Endodermal cell (in vitro differentiated cells): ENCODE results near the gene GNB3. TPM values are rescaled to one million over a fixed set of nuclear protein-coding genes. Genes with fewer than 3 reads are reported as not detected.
A peak's percentile ranks its signal among the peaks of the same experiment; 100 is the strongest.

Source experiments
- DNase-seq: peaks from one replicate; pipeline ENCODE4 v3.0.0-alpha.2; 2017
- H3K27ac ChIP-seq: 2 replicates; pipeline ENCODE4 v1.5.1; 2013; ENCODE audit warnings: mild to moderate bottlenecking, low read depth, low read length, moderate library complexity
- H3K27me3 ChIP-seq: 2 replicates; pipeline ENCODE4 v1.6.1; 2013; ENCODE audit warnings: mild to moderate bottlenecking, low read length, moderate library complexity; ENCODE audit not compliant: insufficient read depth, control insufficient read depth, poor library complexity, severe bottlenecking
- H3K36me3 ChIP-seq: 2 replicates; pipeline ENCODE4 v1.7.0; 2013; ENCODE audit warnings: mild to moderate bottlenecking, low read length, moderate library complexity; ENCODE audit not compliant: control insufficient read depth, insufficient read depth
- H3K4me1 ChIP-seq: one replicate; pipeline ENCODE4 v1.7.0; 2013; ENCODE audit warnings: low read length; ENCODE audit not compliant: control insufficient read depth, insufficient read depth
- H3K4me3 ChIP-seq: 2 replicates; pipeline ENCODE4 v1.5.1; 2013; ENCODE audit warnings: mild to moderate bottlenecking, low read length, moderate library complexity
- H3K9ac ChIP-seq: 2 replicates; pipeline ENCODE4 v1.6.1; 2013; ENCODE audit warnings: mild to moderate bottlenecking, low read length, moderate library complexity; ENCODE audit not compliant: poor library complexity, severe bottlenecking; ENCODE audit errors: extremely low read depth
- H3K9me3 ChIP-seq: 2 replicates; pipeline ENCODE4 v1.6.1; 2013; ENCODE audit warnings: mild to moderate bottlenecking, low read length, moderate library complexity; ENCODE audit not compliant: control insufficient read depth
- H3K27ac Mint-ChIP-seq: 2 replicates; pipeline ENCODE4 v1.8.0; 2020; ENCODE audit warnings: mixed read lengths
- H3K27me3 Mint-ChIP-seq: 2 replicates; pipeline ENCODE4 v1.8.0; 2021; ENCODE audit warnings: mild to moderate bottlenecking, mixed read lengths; ENCODE audit not compliant: insufficient read depth
- H3K36me3 Mint-ChIP-seq: 2 replicates; pipeline ENCODE4 v1.8.0; 2020; ENCODE audit warnings: low read depth, mixed read lengths
- H3K4me1 Mint-ChIP-seq: 2 replicates; pipeline ENCODE4 v1.8.0; 2020; ENCODE audit warnings: mixed read lengths
- H3K4me3 Mint-ChIP-seq: 2 replicates; pipeline ENCODE4 v1.8.0; 2020; ENCODE audit warnings: mild to moderate bottlenecking, moderate library complexity, mixed read lengths
- H3K9me3 Mint-ChIP-seq: 2 replicates; pipeline ENCODE4 v1.8.0; 2020; ENCODE audit warnings: mild to moderate bottlenecking, mixed read lengths
- WGBS, 2 experiments: methylation state at CpG; one replicate each; pipeline versions ENCODE4 v1.1.5 to v1.1.7; 2013; ENCODE audit warnings: missing lambda C conversion rate in 2 of 2, mixed read lengths in 1 of 2; ENCODE audit not compliant: insufficient coverage in 1 of 2, insufficient read length in 1 of 2; 5-methylcytosine and 5-hydroxymethylcytosine counted together
- total RNA-seq, 2 donors: library from RNA; stranded (reverse); fragmentation: NEBNext Ultra II Directional in 1 of 2; extraction: Animal tissue kit (Norgen Biotek cat#: 25700) in 1 of 2; gene quantifications; 2 replicates in 1 of 2; 3 replicates in 1 of 2; pipeline ENCODE4 v1.2.1, GENCODE V29; 2021
- TF ChIP-seq, protein P1 (sequence below): fragments of 200-600 bp; sonication (generic); conservative IDR thresholded peaks from 2 replicates; pipeline ENCODE4 v1.5.0; 2021; ENCODE audit warnings: antibody characterized with exemption, mild to moderate bottlenecking

GNB3 gene
- total RNA-seq, 2 donors from 2014 or later, result 10.0 to 17.1 TPM

DNA sequence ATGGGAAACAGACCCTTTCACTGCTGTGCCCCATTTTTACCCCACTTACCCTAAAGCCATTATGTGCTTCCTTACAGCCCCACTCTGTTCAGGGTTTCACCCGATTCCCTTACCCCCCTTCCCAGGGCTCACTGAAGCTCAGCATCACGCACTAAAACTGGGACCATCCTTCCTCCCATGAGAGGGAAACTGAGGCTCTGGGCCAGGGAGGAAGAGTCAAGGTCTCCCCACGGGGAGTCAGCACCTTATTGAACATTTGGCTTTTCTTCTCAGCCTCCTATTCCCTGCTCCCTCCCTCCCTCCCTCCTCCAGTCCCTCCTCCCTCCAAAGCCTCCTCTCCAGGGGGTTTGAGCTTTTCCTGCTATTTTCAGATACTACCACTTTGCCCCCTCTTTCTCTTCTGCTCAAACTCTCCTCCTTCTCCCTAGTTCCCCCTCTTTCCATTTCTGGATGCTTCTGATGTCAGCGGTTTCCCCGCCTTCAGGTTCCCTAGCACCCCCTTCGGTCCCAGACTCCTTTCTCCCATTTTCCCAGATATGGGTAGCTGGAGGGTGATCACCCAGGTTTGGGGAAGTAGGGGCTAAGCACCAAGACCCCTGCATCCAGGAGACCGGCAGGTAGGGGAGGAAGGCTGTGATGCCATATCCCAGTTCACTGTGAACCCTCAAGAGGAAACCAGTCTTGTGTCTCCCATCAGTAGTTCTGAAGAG is 18.1 kb upstream of the GNB3 start:
- H3K9me3 Mint-ChIP-seq, result no peaks in the 10 kb centered on the region
- peak overlapping the region; percentile 69 for H3K4me3 Mint-ChIP-seq
- Histone ChIP-seq H3K27ac (peak overlapping the region; percentile 74), H3K27me3 (peaks cover 19% of the 10 kb centered on the region), H3K9me3 (no peaks in the 10 kb centered on the region), H3K36me3 (no peaks in the 10 kb centered on the region), H3K4me1 (peaks cover 9% of the 10 kb centered on the region), H3K9ac (no peak overlapping the region), H3K4me3 (peak overlapping the region; percentile 72)
- no peak overlapping the region for H3K27ac Mint-ChIP-seq
- H3K27me3 Mint-ChIP-seq, result peaks cover 92% of the 10 kb centered on the region
- H3K36me3 Mint-ChIP-seq, result no peaks in the 10 kb centered on the region
- no peak for DNase-seq
- peaks cover 57% of the 10 kb centered on the region for H3K4me1 Mint-ChIP-seq
- TF ChIP-seq, protein P1, sequence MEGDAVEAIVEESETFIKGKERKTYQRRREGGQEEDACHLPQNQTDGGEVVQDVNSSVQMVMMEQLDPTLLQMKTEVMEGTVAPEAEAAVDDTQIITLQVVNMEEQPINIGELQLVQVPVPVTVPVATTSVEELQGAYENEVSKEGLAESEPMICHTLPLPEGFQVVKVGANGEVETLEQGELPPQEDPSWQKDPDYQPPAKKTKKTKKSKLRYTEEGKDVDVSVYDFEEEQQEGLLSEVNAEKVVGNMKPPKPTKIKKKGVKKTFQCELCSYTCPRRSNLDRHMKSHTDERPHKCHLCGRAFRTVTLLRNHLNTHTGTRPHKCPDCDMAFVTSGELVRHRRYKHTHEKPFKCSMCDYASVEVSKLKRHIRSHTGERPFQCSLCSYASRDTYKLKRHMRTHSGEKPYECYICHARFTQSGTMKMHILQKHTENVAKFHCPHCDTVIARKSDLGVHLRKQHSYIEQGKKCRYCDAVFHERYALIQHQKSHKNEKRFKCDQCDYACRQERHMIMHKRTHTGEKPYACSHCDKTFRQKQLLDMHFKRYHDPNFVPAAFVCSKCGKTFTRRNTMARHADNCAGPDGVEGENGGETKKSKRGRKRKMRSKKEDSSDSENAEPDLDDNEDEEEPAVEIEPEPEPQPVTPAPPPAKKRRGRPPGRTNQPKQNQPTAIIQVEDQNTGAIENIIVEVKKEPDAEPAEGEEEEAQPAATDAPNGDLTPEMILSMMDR, result no peak
- WGBS, 2 experiments, result 24 to 70% methylated on average over 3 to 7 of the region's 7 CpGs

DNA sequence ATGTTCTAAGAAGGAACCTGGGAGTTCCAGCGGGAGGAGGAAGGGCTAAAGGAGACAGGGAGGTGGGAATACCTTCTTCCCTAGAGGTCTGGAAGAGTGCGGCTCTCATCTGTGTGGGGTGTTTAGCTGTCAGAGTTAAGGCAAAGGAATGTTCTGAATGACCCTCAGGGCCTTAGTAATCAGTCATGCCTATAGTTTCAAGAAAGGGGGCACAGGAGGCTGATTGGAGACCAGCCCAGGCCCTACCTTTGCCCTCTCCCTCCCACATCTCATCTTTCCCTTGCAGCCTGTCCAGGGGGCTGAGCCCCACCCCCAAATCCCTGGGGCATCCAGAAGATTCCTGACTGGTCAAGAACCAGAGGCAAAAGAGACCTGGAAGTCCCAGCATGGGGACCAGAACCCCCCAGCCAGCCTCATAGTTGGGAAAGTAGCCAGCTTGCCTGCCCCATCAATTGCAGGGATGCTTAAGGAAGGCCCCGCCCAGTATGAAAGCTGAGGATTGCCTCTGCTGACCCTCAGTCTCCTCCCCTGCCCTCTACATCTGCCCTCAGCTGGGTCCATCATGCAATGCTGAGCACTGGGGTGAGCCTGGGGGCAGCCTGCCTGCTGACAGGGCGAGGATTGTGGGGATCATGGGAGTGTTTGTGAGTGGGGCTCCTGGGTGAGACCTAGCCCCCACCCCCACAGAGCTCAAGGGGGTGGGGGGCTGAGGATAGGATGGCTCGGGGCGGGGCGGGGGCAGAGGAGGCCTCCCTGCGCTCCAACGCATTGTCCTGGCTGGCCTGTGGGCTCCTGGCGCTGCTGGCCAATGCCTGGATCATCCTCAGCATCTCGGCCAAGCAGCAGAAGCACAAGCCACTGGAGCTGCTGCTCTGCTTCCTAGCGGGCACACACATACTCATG is 17.3 kb upstream of the GNB3 start:
- no peak overlapping the region for H3K27ac Mint-ChIP-seq
- peak overlapping the region; percentile 69 for H3K4me3 Mint-ChIP-seq
- no peaks in the 10 kb centered on the region for H3K36me3 Mint-ChIP-seq
- Histone ChIP-seq H3K9me3 (no peaks in the 10 kb centered on the region), H3K27ac (no peak overlapping the region), H3K4me1 (peaks cover 9% of the 10 kb centered on the region), H3K4me3 (no peak overlapping the region), H3K9ac (no peak overlapping the region), H3K27me3 (peaks cover 19% of the 10 kb centered on the region), H3K36me3 (no peaks in the 10 kb centered on the region)
- peaks cover 51% of the 10 kb centered on the region for H3K4me1 Mint-ChIP-seq
- peaks cover 88% of the 10 kb centered on the region for H3K27me3 Mint-ChIP-seq
- DNase-seq, result no peak
- H3K9me3 Mint-ChIP-seq, result no peaks in the 10 kb centered on the region
- 74 to 81% methylated on average over 7 to 11 of the region's 12 CpGs for WGBS, 2 experiments
- TF ChIP-seq, protein P1, result no peak

DNA sequence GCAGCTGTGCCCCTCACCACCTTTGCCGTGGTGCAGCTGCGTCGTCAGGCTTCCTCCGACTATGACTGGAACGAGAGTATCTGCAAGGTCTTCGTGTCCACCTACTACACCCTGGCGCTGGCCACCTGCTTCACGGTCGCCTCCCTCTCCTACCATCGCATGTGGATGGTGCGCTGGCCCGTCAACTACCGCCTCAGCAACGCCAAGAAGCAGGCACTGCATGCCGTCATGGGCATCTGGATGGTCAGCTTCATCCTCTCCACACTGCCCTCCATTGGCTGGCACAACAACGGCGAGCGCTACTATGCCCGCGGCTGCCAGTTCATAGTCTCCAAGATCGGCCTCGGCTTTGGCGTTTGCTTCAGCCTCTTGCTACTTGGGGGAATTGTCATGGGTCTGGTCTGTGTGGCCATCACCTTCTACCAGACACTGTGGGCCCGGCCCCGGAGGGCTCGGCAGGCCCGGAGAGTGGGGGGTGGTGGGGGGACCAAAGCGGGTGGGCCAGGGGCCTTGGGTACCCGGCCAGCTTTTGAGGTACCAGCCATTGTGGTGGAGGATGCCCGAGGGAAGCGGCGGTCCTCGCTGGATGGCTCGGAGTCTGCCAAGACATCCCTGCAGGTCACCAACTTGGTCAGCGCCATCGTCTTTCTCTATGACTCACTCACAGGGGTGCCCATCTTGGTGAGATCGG is 16.5 kb upstream of the GNB3 start:
- WGBS, 2 experiments, result 94% methylated on average over 36 to 37 of the region's 37 CpGs
- Mint-ChIP-seq H3K27me3 (peaks cover 84% of the 10 kb centered on the region), H3K4me3 (peak overlapping the region; percentile 48), H3K27ac (no peak overlapping the region), H3K9me3 (no peaks in the 10 kb centered on the region), H3K4me1 (peaks cover 45% of the 10 kb centered on the region), H3K36me3 (no peaks in the 10 kb centered on the region)
- no peak for DNase-seq
- Histone ChIP-seq H3K4me1 (peaks cover 9% of the 10 kb centered on the region), H3K9ac (no peak overlapping the region), H3K27ac (no peak overlapping the region), H3K27me3 (peaks cover 19% of the 10 kb centered on the region), H3K9me3 (no peaks in the 10 kb centered on the region), H3K4me3 (no peak overlapping the region), H3K36me3 (no peaks in the 10 kb centered on the region)
- TF ChIP-seq, protein P1, result no peak
